ENCODE results near the gene KCNIP4.
"Not testable (repeated sequence)": the region's sequence is repeated elsewhere in the genome, so short reads cannot be mapped to it uniquely, and the experiment has no call there.

Gene KCNIP4

DNA sequence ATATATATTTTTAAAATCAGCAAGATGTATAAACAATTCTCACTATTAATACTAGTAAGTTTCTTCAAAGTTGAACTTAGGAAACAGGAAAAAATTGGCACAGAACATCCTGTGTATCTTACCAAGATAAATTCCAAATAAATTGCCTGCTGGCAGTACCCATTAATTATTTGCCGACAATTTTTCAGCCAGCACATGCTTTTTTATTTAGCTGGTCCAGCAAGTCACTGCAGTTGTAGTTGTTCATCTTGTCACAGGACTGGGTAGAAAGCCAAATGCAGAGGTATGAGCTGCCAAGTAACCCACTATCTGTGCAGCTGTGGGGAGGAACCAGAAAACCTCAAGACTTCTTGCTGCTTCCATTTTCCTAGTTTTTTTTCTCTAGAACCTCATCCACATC lies 1134.9 kb downstream of the KCNIP4 start:
- CTCF ChIA-PET, result no interaction called here
- no peak for DNase-seq (ENCODE audit: low read depth, low spot score)
- no peak for TF ChIP-seq CTCF (IDR thresholded peaks at IDR 0.05; ENCODE audit: insufficient read depth, low read length, missing control alignments)

GRCh38 chr4:20809812-20810211 lies 1138.8 kb downstream of the KCNIP4 start:
- POLR2A ChIA-PET, result no interaction called here
- CTCF ChIA-PET, result no interaction called here
- no peak for TF ChIP-seq CTCF (IDR thresholded peaks at IDR 0.05; ENCODE audit: insufficient read depth, low read length, missing control alignments)
- H3K4me3 ChIP-seq (ENCODE audit: low read depth, low read length), result no peak overlapping the region
- DNase-seq (ENCODE audit: low read depth, low spot score), result no peak

More for the DNA sequence above, 1134.9 kb downstream of the KCNIP4 start:
- H3K4me3 ChIP-seq (ENCODE audit: low read depth, low read length), result no peak overlapping the region
- POLR2A ChIA-PET, result no interaction called here

GRCh38 chr4:20805716-20806115 lies 1142.9 kb downstream of the KCNIP4 start:
- CTCF ChIA-PET, result no interaction called here
- POLR2A ChIA-PET, result no interaction called here
- H3K4me3 ChIP-seq (ENCODE audit: low read depth, low read length), result no peak overlapping the region
- DNase-seq (ENCODE audit: low read depth, low spot score), result no peak
- no peak for TF ChIP-seq CTCF (IDR thresholded peaks at IDR 0.05; ENCODE audit: insufficient read depth, low read length, missing control alignments)

DNA sequence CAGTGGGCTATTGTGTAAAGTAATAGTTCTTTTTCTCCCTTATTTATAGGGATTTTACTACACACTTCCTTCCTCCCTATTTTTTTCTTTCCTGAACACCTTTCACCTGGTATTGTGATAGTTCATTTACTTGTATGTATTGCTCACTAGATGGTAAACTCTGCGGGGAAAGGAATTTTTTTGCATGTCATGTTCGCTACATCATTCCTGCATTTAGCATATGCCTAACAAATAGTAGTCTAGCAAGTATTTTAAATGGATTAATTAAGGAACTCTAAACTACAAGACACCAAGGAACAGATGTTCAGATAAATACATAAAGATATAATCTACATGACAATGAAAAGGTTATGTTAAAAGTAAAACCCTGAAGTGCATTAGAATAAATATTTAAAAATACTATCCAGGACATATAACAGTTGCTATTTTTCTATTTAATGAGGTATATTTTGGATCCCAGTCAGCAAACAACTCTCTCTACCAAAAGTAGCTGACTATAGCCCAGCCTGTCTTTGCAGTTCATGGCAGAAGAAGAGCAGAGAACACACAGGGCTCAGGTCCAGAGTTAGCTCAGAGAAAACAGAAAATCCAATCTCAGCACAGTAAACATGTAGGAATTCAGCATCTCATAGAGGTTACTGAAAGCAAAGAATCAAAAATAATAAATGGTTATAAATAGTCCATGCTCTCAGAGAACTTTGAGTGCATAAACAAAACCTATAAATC lies 1160.5 kb downstream of the KCNIP4 start:
- no peak for TF ChIP-seq CTCF (IDR thresholded peaks at IDR 0.05; ENCODE audit: insufficient read depth, low read length, missing control alignments)
- POLR2A ChIA-PET, result no interaction called here
- DNase-seq (ENCODE audit: low read depth, low spot score), result no peak
- CTCF ChIA-PET, result interaction anchor here (2.9 kb wide), 1 partner anchor 15 kb away, joined by 13 read pairs; no protein-coding TSS in a partner anchor
- no peak overlapping the region for H3K4me3 ChIP-seq (ENCODE audit: low read depth, low read length)

DNA sequence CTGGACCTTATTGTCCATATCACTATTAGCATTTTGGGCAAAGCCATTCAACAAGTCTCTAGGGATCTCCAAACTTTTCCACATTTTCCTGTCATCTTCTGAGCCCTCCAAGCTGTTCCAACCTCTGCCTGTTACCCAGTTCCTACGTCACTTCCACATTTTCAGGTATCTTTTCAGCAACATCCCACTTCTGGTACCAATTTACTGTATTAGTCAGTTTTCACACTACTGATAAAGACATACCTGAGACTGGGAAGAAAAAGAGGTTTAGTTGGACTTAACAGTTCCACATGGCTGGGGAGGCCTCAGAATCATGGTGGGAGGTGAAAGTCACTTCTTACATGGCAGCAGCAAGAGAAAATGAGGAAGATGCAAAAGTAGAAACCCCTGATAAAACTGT lies 1165.4 kb downstream of the KCNIP4 start:
- H3K4me3 ChIP-seq (ENCODE audit: low read depth, low read length); DNase-seq (ENCODE audit: low read depth, low spot score); POLR2A ChIA-PET: not testable (repeated sequence)
- CTCF ChIA-PET, result interaction anchor here (3.3 kb wide), 1 partner anchor 10 kb away, joined by 16 read pairs; no protein-coding TSS in a partner anchor

GRCh38 chr4:20778896-20779295 lies 1169.7 kb downstream of the KCNIP4 start:
- H3K4me3 ChIP-seq (ENCODE audit: low read depth, low read length), result no peak overlapping the region
- DNase-seq (ENCODE audit: low read depth, low spot score), result no peak
- CTCF ChIA-PET, result no interaction called here
- TF ChIP-seq CTCF (IDR thresholded peaks at IDR 0.05; ENCODE audit: insufficient read depth, low read length, missing control alignments), result no peak
- POLR2A ChIA-PET, result no interaction called here
